ENCODE results near the gene NCK2.

DNA sequence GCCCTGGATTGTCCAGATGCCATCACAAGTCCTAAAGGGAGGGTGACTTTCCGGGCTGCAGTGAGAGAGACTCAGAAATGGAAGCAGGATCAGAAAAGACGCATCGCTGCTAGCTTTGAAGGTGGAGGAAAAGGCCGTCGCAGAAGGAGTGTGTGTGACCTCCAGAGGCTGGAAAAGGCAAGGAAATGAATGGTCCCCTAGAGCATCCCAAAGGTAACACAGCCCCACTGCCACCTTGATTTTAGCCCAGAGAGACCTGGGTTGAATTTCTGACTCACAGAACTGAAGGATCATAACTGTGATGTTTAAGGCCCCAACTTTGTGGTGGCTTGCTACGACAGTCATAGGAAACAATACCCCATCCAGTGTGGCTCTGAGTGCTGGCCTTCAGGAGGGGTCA lies 8.6 kb upstream of the NCK2 start:
- no peak for TF ChIP-seq BHLHE40 (IDR thresholded peaks at IDR 0.05; ENCODE audit: borderline replicate concordance)
- TF ChIP-seq CTBP1 (IDR thresholded peaks at IDR 0.05; ENCODE audit: borderline replicate concordance) = no peak
- TF ChIP-seq LEF1 (IDR thresholded peaks at IDR 0.05; ENCODE audit: borderline replicate concordance) = no peak
- no peak for TF ChIP-seq ELF4 (IDR thresholded peaks at IDR 0.05)
- TF ChIP-seq SP1 (IDR thresholded peaks at IDR 0.05) = no peak
- no peak for TF ChIP-seq FOXK2 (IDR thresholded peaks at IDR 0.05)
- TF ChIP-seq FOXM1 (IDR thresholded peaks at IDR 0.05; ENCODE audit: borderline replicate concordance) = no peak
- no peak for TF ChIP-seq SUZ12 (IDR thresholded peaks at IDR 0.05)
- TF ChIP-seq TARDBP (IDR thresholded peaks at IDR 0.05) = no peak
- no peak for TF ChIP-seq HDGF (IDR thresholded peaks at IDR 0.05; ENCODE audit: borderline replicate concordance)
- no peak for TF ChIP-seq ARNT (IDR thresholded peaks at IDR 0.05)

All from HEK293T (cell line).